ENCODE measurements around the gene ODC1.

The ODC1 gene

GRCh38 chr2:10395893-10396292 lies 52.2 kb downstream of the ODC1 start:
- Histone ChIP-seq H2AFZ (ENCODE audit: low read depth, low read length) (no peak overlapping the region), H3K36me3 (ENCODE audit: insufficient read depth, low read length) (no peaks in the 10 kb centered on the region), H3K4me3 (ENCODE audit: low read depth in 1 of 2, low read length in 2 of 2) (no peak overlapping the region), H4K20me1 (ENCODE audit: insufficient read depth, low read length) (peaks cover 13% of the 10 kb centered on the region; the same call in 1 of the 2 replicates), H3K27me3 (ENCODE audit: insufficient read depth, low read length, poor library complexity) (no peaks in the 10 kb centered on the region), H3K27ac (ENCODE audit: low read length) (no peak overlapping the region), H3K9ac (ENCODE audit: low read depth, low read length) (no peak overlapping the region), H3K4me2 (ENCODE audit: insufficient read depth, low read length) (no peak overlapping the region), H3K79me2 (ENCODE audit: insufficient read depth, low read length) (no peaks in the 10 kb centered on the region), H3K9me3 (ENCODE audit: insufficient read depth, low read length, severe bottlenecking) (no peaks in the 10 kb centered on the region), H3K4me1 (ENCODE audit: insufficient read depth, low read length) (no peaks in the 10 kb centered on the region)
- DNase-seq: no peak
- TF ChIP-seq CTCF (IDR thresholded peaks at IDR 0.05; ENCODE audit: borderline replicate concordance, extremely low read depth, low read length, poor library complexity, severe bottlenecking) (no peak), EZH2 (IDR thresholded peaks at IDR 0.05; ENCODE audit: borderline replicate concordance, low read depth, low read length, severe bottlenecking) (no peak)
- no peak for ATAC-seq (ENCODE audit: insufficient read depth, low read depth)

- peaks cover 17% of the 10 kb centered on the region; the same call in 1 of the 2 replicates for H4K20me1 ChIP-seq (ENCODE audit: insufficient read depth, low read length)
- ATAC-seq (ENCODE audit: insufficient read depth, low read depth): no peak
- no peaks in the 10 kb centered on the region for H3K36me3 ChIP-seq (ENCODE audit: insufficient read depth, low read length)
- no peak for TF ChIP-seq EZH2 (IDR thresholded peaks at IDR 0.05; ENCODE audit: borderline replicate concordance, low read depth, low read length, severe bottlenecking)
- no peak for TF ChIP-seq CTCF (IDR thresholded peaks at IDR 0.05; ENCODE audit: borderline replicate concordance, extremely low read depth, low read length, poor library complexity, severe bottlenecking)
- H3K9ac ChIP-seq (ENCODE audit: low read depth, low read length): no peak overlapping the region
- no peak overlapping the region for H3K4me2 ChIP-seq (ENCODE audit: insufficient read depth, low read length)
- no peak overlapping the region for H3K4me3 ChIP-seq (ENCODE audit: low read depth in 1 of 2, low read length in 2 of 2)
- H3K27me3 ChIP-seq (ENCODE audit: insufficient read depth, low read length, poor library complexity): no peaks in the 10 kb centered on the region
- no peak for DNase-seq
- H3K27ac ChIP-seq (ENCODE audit: low read length): no peak overlapping the region
- H2AFZ ChIP-seq (ENCODE audit: low read depth, low read length): no peak overlapping the region
- H3K4me1 ChIP-seq (ENCODE audit: insufficient read depth, low read length): no peaks in the 10 kb centered on the region
- no peaks in the 10 kb centered on the region for H3K9me3 ChIP-seq (ENCODE audit: insufficient read depth, low read length, severe bottlenecking)
- no peaks in the 10 kb centered on the region for H3K79me2 ChIP-seq (ENCODE audit: insufficient read depth, low read length)
Observed at GRCh38 chr2:10393640-10393982, 54.5 kb downstream of the ODC1 start.

GRCh38 chr2:10392951-10393639 lies 55.0 kb downstream of the ODC1 start:
- no peaks in the 10 kb centered on the region for H3K79me2 ChIP-seq (ENCODE audit: insufficient read depth, low read length)
- no peak for ATAC-seq (ENCODE audit: insufficient read depth, low read depth)
- no peaks in the 10 kb centered on the region for H3K36me3 ChIP-seq (ENCODE audit: insufficient read depth, low read length)
- peaks cover 20% of the 10 kb centered on the region; the same call in 1 of the 2 replicates for H4K20me1 ChIP-seq (ENCODE audit: insufficient read depth, low read length)
- H3K27ac ChIP-seq (ENCODE audit: low read length): no peak overlapping the region
- H3K27me3 ChIP-seq (ENCODE audit: insufficient read depth, low read length, poor library complexity): no peaks in the 10 kb centered on the region
- no peak overlapping the region for H3K9ac ChIP-seq (ENCODE audit: low read depth, low read length)
- no peak overlapping the region for H3K4me2 ChIP-seq (ENCODE audit: insufficient read depth, low read length)
- H2AFZ ChIP-seq (ENCODE audit: low read depth, low read length): no peak overlapping the region
- H3K4me3 ChIP-seq (ENCODE audit: low read depth in 1 of 2, low read length in 2 of 2): no peak overlapping the region
- no peak for DNase-seq
- H3K9me3 ChIP-seq (ENCODE audit: insufficient read depth, low read length, severe bottlenecking): no peaks in the 10 kb centered on the region
- no peaks in the 10 kb centered on the region for H3K4me1 ChIP-seq (ENCODE audit: insufficient read depth, low read length)
- TF ChIP-seq CTCF (IDR thresholded peaks at IDR 0.05; ENCODE audit: borderline replicate concordance, extremely low read depth, low read length, poor library complexity, severe bottlenecking) (no peak), EZH2 (IDR thresholded peaks at IDR 0.05; ENCODE audit: borderline replicate concordance, low read depth, low read length, severe bottlenecking) (no peak)
